Breast epithelium (tissue), 3 donors: ENCODE measurements around the gene C1GALT1.

Experiments used
- POLR2AphosphoS5 ChIP-seq, 3 donors: sonication (generic); formaldehyde crosslinking; IDR thresholded peaks; one replicate each; pipeline ENCODE4 v1.6.1; 2017; ENCODE audit warnings: antibody characterized with exemption in 3 of 3
- TF ChIP-seq, protein P1 (sequence below), 3 donors: fragments of 450-650 bp; IDR thresholded peaks; one replicate each; pipeline ENCODE4 v1.5.1; 2016 to 2017; ENCODE audit warnings: antibody characterized with exemption in 3 of 3, mild to moderate bottlenecking in 3 of 3, moderate library complexity in 3 of 3

DNA sequence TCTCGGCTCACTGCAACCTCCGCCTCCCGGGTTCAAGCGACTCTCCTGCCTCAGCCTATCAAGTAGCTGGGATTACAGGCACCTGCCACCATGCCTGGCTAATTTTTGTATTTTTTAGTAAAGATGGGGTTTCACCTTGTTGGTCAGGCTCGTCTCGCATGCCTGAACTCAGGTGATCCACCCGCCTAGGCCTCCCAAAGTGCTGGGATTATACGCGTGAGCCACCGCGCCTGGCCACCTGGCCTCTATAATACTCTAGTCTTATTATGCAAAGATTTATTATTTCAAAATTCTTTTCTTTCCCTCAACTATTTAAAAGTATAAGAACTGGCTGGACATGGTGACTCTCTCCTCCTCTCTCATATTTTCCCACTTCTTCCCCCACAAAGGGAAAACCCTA, 30.0 kb upstream of the C1GALT1 start:
- TF ChIP-seq POLR2AphosphoS5 (IDR thresholded peaks at IDR 0.05), result no peak
- TF ChIP-seq, protein P1, sequence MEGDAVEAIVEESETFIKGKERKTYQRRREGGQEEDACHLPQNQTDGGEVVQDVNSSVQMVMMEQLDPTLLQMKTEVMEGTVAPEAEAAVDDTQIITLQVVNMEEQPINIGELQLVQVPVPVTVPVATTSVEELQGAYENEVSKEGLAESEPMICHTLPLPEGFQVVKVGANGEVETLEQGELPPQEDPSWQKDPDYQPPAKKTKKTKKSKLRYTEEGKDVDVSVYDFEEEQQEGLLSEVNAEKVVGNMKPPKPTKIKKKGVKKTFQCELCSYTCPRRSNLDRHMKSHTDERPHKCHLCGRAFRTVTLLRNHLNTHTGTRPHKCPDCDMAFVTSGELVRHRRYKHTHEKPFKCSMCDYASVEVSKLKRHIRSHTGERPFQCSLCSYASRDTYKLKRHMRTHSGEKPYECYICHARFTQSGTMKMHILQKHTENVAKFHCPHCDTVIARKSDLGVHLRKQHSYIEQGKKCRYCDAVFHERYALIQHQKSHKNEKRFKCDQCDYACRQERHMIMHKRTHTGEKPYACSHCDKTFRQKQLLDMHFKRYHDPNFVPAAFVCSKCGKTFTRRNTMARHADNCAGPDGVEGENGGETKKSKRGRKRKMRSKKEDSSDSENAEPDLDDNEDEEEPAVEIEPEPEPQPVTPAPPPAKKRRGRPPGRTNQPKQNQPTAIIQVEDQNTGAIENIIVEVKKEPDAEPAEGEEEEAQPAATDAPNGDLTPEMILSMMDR (IDR thresholded peaks at IDR 0.05), result no peak
